ENCODE measurements around the gene DTX2. TPM values are rescaled to one million over a fixed set of nuclear protein-coding genes. Genes with fewer than 3 reads are reported as not detected.
"Not testable (repeated sequence)": the region's sequence is repeated elsewhere in the genome, so short reads cannot be mapped to it uniquely, and the experiment has no call there.

DTX2 gene
- total RNA-seq, 1 donor from 2014 or later = 36.5 TPM

GRCh38 chr7:76509931-76510877 is 48.7 kb downstream of the DTX2 start, which contains the start of gene UPK3B:
Gene UPK3B (plus strand): TSS chr7:76510552. CDS start chr7:76510653, 101 bp downstream.
- ATAC-seq (peak; percentile 45 to 63), DNase-seq (peak; percentile 60)
- H3K36me3 ChIP-seq = peaks cover 18% of the 10 kb centered on the region
- H3K27me3 ChIP-seq (ENCODE audit: low read depth) = no peaks in the 10 kb centered on the region
- H3K9me3 ChIP-seq = no peaks in the 10 kb centered on the region
- H3K27ac ChIP-seq = no peak within 1 kb of the TSS
- intact Hi-C loops (cut with DNase I) = no loop called here
- peak within 1 kb of the TSS; percentile 17 for H3K4me3 ChIP-seq
- peaks cover 6% of the 10 kb centered on the region for H3K4me1 ChIP-seq
- TF ChIP-seq, protein P1, sequence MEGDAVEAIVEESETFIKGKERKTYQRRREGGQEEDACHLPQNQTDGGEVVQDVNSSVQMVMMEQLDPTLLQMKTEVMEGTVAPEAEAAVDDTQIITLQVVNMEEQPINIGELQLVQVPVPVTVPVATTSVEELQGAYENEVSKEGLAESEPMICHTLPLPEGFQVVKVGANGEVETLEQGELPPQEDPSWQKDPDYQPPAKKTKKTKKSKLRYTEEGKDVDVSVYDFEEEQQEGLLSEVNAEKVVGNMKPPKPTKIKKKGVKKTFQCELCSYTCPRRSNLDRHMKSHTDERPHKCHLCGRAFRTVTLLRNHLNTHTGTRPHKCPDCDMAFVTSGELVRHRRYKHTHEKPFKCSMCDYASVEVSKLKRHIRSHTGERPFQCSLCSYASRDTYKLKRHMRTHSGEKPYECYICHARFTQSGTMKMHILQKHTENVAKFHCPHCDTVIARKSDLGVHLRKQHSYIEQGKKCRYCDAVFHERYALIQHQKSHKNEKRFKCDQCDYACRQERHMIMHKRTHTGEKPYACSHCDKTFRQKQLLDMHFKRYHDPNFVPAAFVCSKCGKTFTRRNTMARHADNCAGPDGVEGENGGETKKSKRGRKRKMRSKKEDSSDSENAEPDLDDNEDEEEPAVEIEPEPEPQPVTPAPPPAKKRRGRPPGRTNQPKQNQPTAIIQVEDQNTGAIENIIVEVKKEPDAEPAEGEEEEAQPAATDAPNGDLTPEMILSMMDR (IDR thresholded peaks at IDR 0.05) = no peak

DNA sequence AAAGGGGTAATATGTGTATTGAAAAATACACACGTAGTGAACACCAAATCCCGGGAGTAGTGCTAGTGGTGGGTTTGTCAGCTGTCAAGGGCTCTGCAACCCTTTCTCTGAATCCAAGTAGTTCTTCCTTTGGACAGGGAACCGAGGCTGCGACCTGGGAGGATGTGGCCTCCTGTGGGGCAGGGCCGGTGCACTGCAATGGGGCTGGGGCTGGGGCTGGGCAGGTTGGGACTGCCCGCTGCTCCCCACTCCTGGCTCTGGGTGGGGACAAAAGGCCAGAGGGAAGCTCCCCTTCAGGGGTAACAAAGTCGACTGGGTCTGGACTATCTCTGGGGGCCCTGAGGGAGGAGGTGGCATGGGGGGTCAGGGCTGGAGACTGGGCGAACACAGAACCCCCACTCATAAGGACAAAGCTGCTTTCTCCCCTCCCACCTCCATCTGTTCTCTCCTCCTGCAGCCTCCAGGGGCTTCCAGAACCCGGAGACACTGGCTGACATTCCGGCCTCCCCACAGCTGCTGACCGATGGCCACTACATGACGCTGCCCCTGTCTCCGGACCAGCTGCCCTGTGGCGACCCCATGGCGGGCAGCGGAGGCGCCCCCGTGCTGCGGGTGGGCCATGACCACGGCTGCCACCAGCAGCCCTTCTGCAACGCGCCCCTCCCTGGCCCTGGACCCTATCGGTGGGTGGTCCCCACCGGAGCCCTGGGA is 49.8 kb downstream of the DTX2 start:
- H3K27ac ChIP-seq; DNase-seq; H3K4me3 ChIP-seq; intact Hi-C loops (cut with DNase I); H3K9me3 ChIP-seq; H3K27me3 ChIP-seq (ENCODE audit: low read depth); ATAC-seq; H3K36me3 ChIP-seq: not testable (repeated sequence)
- peaks cover 14% of the 10 kb centered on the region for H3K4me1 ChIP-seq

GRCh38 chr7:76511911-76512885 is 50.7 kb downstream of the DTX2 start:
- intact Hi-C loops (cut with DNase I); H3K4me3 ChIP-seq; H3K9me3 ChIP-seq; H3K27me3 ChIP-seq (ENCODE audit: low read depth); DNase-seq; H3K27ac ChIP-seq; H3K36me3 ChIP-seq: not testable (repeated sequence)
- peaks cover 14% of the 10 kb centered on the region for H3K4me1 ChIP-seq
- peak; percentile 87 to 91 for ATAC-seq

GRCh38 chr7:76512941-76513816 is 51.7 kb downstream of the DTX2 start:
- DNase-seq = no peak
- H3K27me3 ChIP-seq (ENCODE audit: low read depth) = peaks cover 5% of the 10 kb centered on the region
- no peaks in the 10 kb centered on the region for H3K9me3 ChIP-seq
- no peak overlapping the region for H3K4me3 ChIP-seq
- H3K36me3 ChIP-seq = no peaks in the 10 kb centered on the region
- H3K27ac ChIP-seq = no peak overlapping the region
- H3K4me1 ChIP-seq = peaks cover 14% of the 10 kb centered on the region
- TF ChIP-seq, protein P1 (IDR thresholded peaks at IDR 0.05) = no peak
- no peak for ATAC-seq
- intact Hi-C loops (cut with DNase I) = no loop called here

GRCh38 chr7:76513817-76514799 is 52.6 kb downstream of the DTX2 start:
- Histone ChIP-seq H3K36me3 (no peaks in the 10 kb centered on the region), H3K4me1 (peaks cover 14% of the 10 kb centered on the region), H3K9me3 (no peaks in the 10 kb centered on the region), H3K27me3 (ENCODE audit: low read depth) (peaks cover 5% of the 10 kb centered on the region), H3K27ac (no peak overlapping the region), H3K4me3 (no peak overlapping the region)
- TF ChIP-seq, protein P1 (IDR thresholded peaks at IDR 0.05) = no peak
- DNase-seq (no peak), ATAC-seq (no peak)
- intact Hi-C loops (cut with DNase I) = no loop called here

Data from lower lobe of right lung (tissue), 2 donors.